Loucy (cell line): Measurements from ENCODE around the gene KLC1.

Source experiments
- H2AFZ ChIP-seq: fragments of 200-600 bp; sonication (generic); 2 replicates; pipeline ENCODE4 v1.6.0; 2016; ENCODE audit warnings: antibody characterized with exemption, mild to moderate bottlenecking, low read length, moderate library complexity
- H3F3A ChIP-seq: fragments of 200-600 bp; 2 replicates; pipeline ENCODE4 v1.6.0; 2016; ENCODE audit warnings: antibody characterized with exemption, low read depth, mild to moderate bottlenecking
- H3K27me3 ChIP-seq: fragments of 200-600 bp; sonication (generic); 2 replicates; pipeline ENCODE4 v1.6.1; 2014; ENCODE audit warnings: low read length, mild to moderate bottlenecking; ENCODE audit not compliant: insufficient read depth, poor library complexity, severe bottlenecking
- H3K36me3 ChIP-seq: fragments of 200-600 bp; sonication (generic); 2 replicates; pipeline ENCODE4 v1.6.1; 2016; ENCODE audit warnings: low read length; ENCODE audit not compliant: insufficient read depth
- H3K4me1 ChIP-seq: fragments of 200-600 bp; sonication (generic); 2 replicates; pipeline ENCODE4 v1.5.1; 2014; ENCODE audit warnings: low read length, mild to moderate bottlenecking; ENCODE audit not compliant: insufficient read depth, poor library complexity, severe bottlenecking
- H3K4me2 ChIP-seq: fragments of 200-600 bp; sonication (generic); 2 replicates; pipeline ENCODE4 v1.6.0; 2014; ENCODE audit warnings: antibody characterized with exemption, low read length, low read depth, mild to moderate bottlenecking; ENCODE audit not compliant: poor library complexity, severe bottlenecking
- H3K4me3 ChIP-seq: fragments of 200-600 bp; sonication (generic); 2 replicates; pipeline ENCODE4 v1.5.1; 2014; ENCODE audit warnings: low read length, mild to moderate bottlenecking, mixed read lengths; ENCODE audit not compliant: poor library complexity, severe bottlenecking
- H3K79me2 ChIP-seq: fragments of 200-600 bp; sonication (generic); 2 replicates; pipeline ENCODE4 v1.6.1; 2014; ENCODE audit warnings: low read length; ENCODE audit not compliant: insufficient read depth
- H3K9ac ChIP-seq: fragments of 200-600 bp; sonication (generic); 2 replicates; pipeline ENCODE4 v1.6.0; 2014; ENCODE audit warnings: mild to moderate bottlenecking, low read depth, low read length, moderate library complexity; ENCODE audit not compliant: poor library complexity, severe bottlenecking
- H3K9me2 ChIP-seq: fragments of 200-600 bp; sonication (generic); replicated peaks from 2 replicates; pipeline ENCODE4 v1.6.1; 2016; ENCODE audit warnings: low read depth, low read length, mixed read lengths
- H3K9me3 ChIP-seq: fragments of 200-600 bp; sonication (generic); 2 replicates; pipeline ENCODE4 v1.6.1; 2014; ENCODE audit warnings: mild to moderate bottlenecking, antibody characterized with exemption, low read length, low read depth; ENCODE audit not compliant: insufficient read depth
- H4K20me1 ChIP-seq: fragments of 200-600 bp; sonication (generic); 2 replicates; pipeline ENCODE4 v1.6.0; 2014; ENCODE audit warnings: antibody characterized with exemption, low read length, mild to moderate bottlenecking; ENCODE audit not compliant: insufficient read depth, poor library complexity, severe bottlenecking
- EZH2phosphoT487 ChIP-seq: fragments of 200-600 bp; IDR thresholded peaks from 2 replicates; pipeline ENCODE4 v1.6.1; 2018; ENCODE audit warnings: antibody characterized with exemption, mild to moderate bottlenecking, moderate library complexity, borderline replicate concordance
- TF ChIP-seq, protein P1 (sequence below): fragments of 200-600 bp; sonication (generic); conservative IDR thresholded peaks from 2 replicates; pipeline ENCODE4 v1.5.1; 2014; ENCODE audit warnings: mild to moderate bottlenecking, antibody characterized with exemption, low read length

The KLC1 gene

DNA sequence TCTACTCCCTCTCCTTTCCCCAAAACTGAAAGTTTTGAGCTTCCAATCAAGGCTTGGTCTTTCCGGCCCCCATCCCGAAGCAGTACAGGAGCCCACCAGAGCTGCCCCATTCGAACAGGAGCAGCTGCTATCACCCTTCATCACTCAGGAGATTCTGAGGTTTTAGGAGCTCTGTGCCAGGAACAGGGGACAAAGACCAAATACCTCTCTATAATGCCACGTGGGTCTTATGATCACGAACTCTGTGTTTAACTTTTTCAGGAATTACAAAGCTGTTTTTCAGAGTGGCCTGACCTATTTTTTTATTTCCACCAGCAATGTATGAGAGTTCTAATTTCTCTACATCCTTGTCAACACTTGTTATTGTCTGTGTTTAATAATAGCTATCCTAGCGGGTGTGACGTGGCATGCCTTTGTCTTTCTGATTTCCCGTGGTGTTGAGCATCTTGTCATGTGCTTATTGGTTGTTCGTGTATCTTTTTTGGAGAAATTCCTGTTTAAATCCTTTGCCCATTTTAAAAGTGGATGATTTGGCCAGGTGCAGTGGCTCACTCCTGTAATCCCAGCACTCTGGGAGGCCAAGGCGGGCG is 44.6 kb upstream of the KLC1 start:
- Histone ChIP-seq H3K79me2 (no peaks in the 10 kb centered on the region), H3K9me2 (no peaks in the 10 kb centered on the region), H3K9ac (no peak overlapping the region), H3K36me3 (no peaks in the 10 kb centered on the region; the same call in 1 of the 2 replicates), H3K9me3 (no peaks in the 10 kb centered on the region), H3F3A (no peaks in the 10 kb centered on the region), H4K20me1 (no peaks in the 10 kb centered on the region), H3K4me1 (no peaks in the 10 kb centered on the region), H3K4me2 (no peak overlapping the region), H3K27me3 (no peaks in the 10 kb centered on the region), H3K4me3 (no peak overlapping the region), H2AFZ (no peak overlapping the region)
- no peak for TF ChIP-seq EZH2phosphoT487
- TF ChIP-seq, protein P1, sequence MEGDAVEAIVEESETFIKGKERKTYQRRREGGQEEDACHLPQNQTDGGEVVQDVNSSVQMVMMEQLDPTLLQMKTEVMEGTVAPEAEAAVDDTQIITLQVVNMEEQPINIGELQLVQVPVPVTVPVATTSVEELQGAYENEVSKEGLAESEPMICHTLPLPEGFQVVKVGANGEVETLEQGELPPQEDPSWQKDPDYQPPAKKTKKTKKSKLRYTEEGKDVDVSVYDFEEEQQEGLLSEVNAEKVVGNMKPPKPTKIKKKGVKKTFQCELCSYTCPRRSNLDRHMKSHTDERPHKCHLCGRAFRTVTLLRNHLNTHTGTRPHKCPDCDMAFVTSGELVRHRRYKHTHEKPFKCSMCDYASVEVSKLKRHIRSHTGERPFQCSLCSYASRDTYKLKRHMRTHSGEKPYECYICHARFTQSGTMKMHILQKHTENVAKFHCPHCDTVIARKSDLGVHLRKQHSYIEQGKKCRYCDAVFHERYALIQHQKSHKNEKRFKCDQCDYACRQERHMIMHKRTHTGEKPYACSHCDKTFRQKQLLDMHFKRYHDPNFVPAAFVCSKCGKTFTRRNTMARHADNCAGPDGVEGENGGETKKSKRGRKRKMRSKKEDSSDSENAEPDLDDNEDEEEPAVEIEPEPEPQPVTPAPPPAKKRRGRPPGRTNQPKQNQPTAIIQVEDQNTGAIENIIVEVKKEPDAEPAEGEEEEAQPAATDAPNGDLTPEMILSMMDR: no peak

- H3K4me3 ChIP-seq: no peak overlapping the region
Measured at GRCh38 chr14:103593577-103593976, 35.4 kb upstream of the KLC1 start.

DNA sequence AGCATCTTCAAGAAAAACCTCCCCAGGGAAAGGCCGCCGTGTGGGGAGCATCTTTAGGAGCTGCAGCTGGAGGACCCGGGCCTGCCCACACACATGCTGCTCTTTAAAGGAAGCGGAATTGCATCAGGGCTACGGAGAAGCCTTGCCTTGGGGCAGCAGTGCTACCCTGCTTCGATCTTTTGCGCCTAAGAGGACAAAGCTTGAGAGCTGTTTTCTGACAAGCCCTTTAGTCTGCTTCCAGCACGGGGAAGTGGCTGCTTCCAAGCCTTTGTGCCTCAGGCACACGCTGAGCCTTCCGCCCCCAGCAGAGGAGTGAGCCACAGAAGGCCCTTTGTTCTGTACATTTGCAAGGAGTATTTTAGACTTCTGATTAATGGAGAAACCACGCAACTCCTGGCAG is 34.7 kb upstream of the KLC1 start:
- Histone ChIP-seq H3K4me3 (no peak overlapping the region), H4K20me1 (no peaks in the 10 kb centered on the region), H3K9ac (no peak overlapping the region), H2AFZ (no peak overlapping the region), H3K9me2 (no peaks in the 10 kb centered on the region), H3K79me2 (no peaks in the 10 kb centered on the region), H3K27me3 (no peaks in the 10 kb centered on the region), H3K4me1 (no peaks in the 10 kb centered on the region), H3K9me3 (no peaks in the 10 kb centered on the region), H3F3A (no peaks in the 10 kb centered on the region), H3K36me3 (peaks cover 6% of the 10 kb centered on the region; the same call in 1 of the 2 replicates), H3K4me2 (no peak overlapping the region)
- TF ChIP-seq EZH2phosphoT487: no peak
- TF ChIP-seq, protein P1: no peak

More at GRCh38 chr14:103593577-103593976, 35.4 kb upstream of the KLC1 start:
- TF ChIP-seq, protein P1: no peak
- H3K4me2 ChIP-seq: no peak overlapping the region
- H3F3A ChIP-seq: no peaks in the 10 kb centered on the region
- H3K79me2 ChIP-seq: no peaks in the 10 kb centered on the region
- H3K27me3 ChIP-seq: no peaks in the 10 kb centered on the region
- no peaks in the 10 kb centered on the region for H4K20me1 ChIP-seq
- H3K9ac ChIP-seq: no peak overlapping the region
- no peak overlapping the region for H2AFZ ChIP-seq
- H3K4me1 ChIP-seq: no peaks in the 10 kb centered on the region
- no peaks in the 10 kb centered on the region for H3K9me2 ChIP-seq
- no peaks in the 10 kb centered on the region for H3K9me3 ChIP-seq
- H3K36me3 ChIP-seq: peaks cover 6% of the 10 kb centered on the region; the same call in 1 of the 2 replicates
